Tibial nerve (tissue), 4 donors: Measurements from ENCODE around the gene DFFA. TPM values are rescaled to one million over a fixed set of nuclear protein-coding genes. Genes with fewer than 3 reads are reported as not detected.
A peak's percentile ranks its signal among the peaks of the same experiment; 100 is the strongest.

ENCODE experiments used
- DNase-seq, 2 donors: peaks; one replicate each; pipeline ENCODE4 v3.0.0-alpha.2; 2019; ENCODE audit warnings: low spot score in 2 of 2
- H3K27ac ChIP-seq, 4 donors: fragments of 200-600 bp; sonication (generic) in 3 of 4; one replicate each; pipeline ENCODE4 v1.5.1; 2017 to 2019; ENCODE audit warnings: mild to moderate bottlenecking in 1 of 4
- H3K27me3 ChIP-seq, 2 donors: fragments of 200-600 bp; sonication (generic) in 1 of 2; one replicate each; pipeline versions ENCODE4 v1.5.1 to v1.6.0; 2017 to 2019
- H3K36me3 ChIP-seq, 3 donors: fragments of 200-600 bp; sonication (generic); one replicate each; pipeline ENCODE4 v1.5.1; 2018 to 2019
- H3K4me1 ChIP-seq, 4 donors: fragments of 200-600 bp; sonication (generic) in 3 of 4; one replicate each; pipeline ENCODE4 v1.5.1; 2017 to 2019
- H3K4me3 ChIP-seq, 4 donors: fragments of 200-600 bp; sonication (generic) in 3 of 4; one replicate each; pipeline ENCODE4 v1.5.1; 2017 to 2019; ENCODE audit warnings: mild to moderate bottlenecking in 1 of 4, moderate library complexity in 1 of 4
- H3K9me3 ChIP-seq, 4 donors: fragments of 200-600 bp; sonication (generic) in 3 of 4; one replicate each; pipeline ENCODE4 v1.5.1; 2017 to 2019
- EP300 ChIP-seq, 2 donors: sonication (generic); formaldehyde crosslinking; IDR thresholded peaks; one replicate each; pipeline ENCODE4 v1.6.1; 2017; ENCODE audit warnings: antibody characterized with exemption in 2 of 2, mild to moderate bottlenecking in 1 of 2
- POLR2A ChIP-seq, 2 donors: fragments of 450-650 bp; IDR thresholded peaks; one replicate each; pipeline ENCODE4 v1.6.1; 2017; ENCODE audit warnings: antibody characterized with exemption in 2 of 2, mild to moderate bottlenecking in 2 of 2, moderate library complexity in 2 of 2
- WGBS, 2 donors: methylation state at CpG; one replicate each; pipeline ENCODE4 v1.1.5; 2018; 5-methylcytosine and 5-hydroxymethylcytosine counted together
- total RNA-seq, 4 donors: library from RNA; depleted of rRNA; stranded (reverse); fragments of >200 nt; gene quantifications; one replicate each; pipeline ENCODE4 v1.1.0, GENCODE V29; 2016
- TF ChIP-seq, protein P1 (sequence below), 5 experiments: fragments of 200-600 bp in 3 of 5; fragments of 450-650 bp in 2 of 5; sonication (generic) in 3 of 5; IDR thresholded peaks; one replicate each; pipeline ENCODE4 v1.5.1; 2016 to 2019; ENCODE audit warnings: antibody characterized with exemption in 5 of 5, mild to moderate bottlenecking in 3 of 5, moderate library complexity in 2 of 5

Gene DFFA
- total RNA-seq, 4 donors from 2014 or later: 14.9 to 19.5 (median 18.9) TPM

DNA sequence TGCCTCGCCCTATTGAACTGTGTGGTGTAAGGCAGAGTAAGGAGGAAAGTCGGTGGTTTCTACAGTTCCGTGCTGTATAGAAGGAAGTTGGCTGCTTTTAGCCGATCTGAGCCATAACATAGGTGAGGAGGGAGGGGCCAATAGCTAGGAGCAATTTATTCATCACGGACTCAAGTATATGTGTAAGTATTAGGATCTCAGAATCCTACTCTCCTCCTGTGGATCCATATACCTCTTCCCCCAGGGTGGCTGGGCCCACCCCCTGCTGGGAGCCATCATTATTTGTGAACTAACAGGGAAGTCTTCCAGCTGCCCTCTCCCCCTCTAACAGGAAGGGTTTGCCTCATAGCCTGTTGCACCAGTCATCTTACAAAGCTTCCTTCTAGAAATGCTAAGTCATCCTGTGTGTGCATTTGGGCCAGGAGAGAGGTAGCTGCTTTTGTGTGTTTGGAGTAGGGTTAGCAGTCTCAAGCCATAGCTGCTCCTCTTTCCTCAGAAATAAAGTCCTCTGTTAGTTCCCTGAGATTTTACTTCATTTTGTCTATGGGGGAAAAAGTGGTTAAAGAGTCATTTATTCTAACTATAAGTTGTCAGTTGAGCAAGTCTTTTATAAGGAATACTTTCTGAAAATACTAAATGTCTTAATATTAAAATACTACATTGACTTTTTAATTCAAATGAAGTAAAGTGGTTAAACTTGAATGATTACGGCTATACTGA is 57.0 kb downstream of the DFFA start:
- Histone ChIP-seq H3K36me3 (peaks cover 0 to 98% (median 26%) of the 10 kb centered on the region in 3 donors), H3K4me1 (no peaks in the 10 kb centered on the region), H3K27me3 (no peaks in the 10 kb centered on the region), H3K27ac (no peak overlapping the region), H3K4me3 (no peak overlapping the region), H3K9me3 (no peaks in the 10 kb centered on the region)
- peak in 1 of 2 donors; percentile 20 for DNase-seq
- TF ChIP-seq EP300 (IDR thresholded peaks at IDR 0.05): peak in 1 of 2 donors; percentile 28
- TF ChIP-seq, protein P1, sequence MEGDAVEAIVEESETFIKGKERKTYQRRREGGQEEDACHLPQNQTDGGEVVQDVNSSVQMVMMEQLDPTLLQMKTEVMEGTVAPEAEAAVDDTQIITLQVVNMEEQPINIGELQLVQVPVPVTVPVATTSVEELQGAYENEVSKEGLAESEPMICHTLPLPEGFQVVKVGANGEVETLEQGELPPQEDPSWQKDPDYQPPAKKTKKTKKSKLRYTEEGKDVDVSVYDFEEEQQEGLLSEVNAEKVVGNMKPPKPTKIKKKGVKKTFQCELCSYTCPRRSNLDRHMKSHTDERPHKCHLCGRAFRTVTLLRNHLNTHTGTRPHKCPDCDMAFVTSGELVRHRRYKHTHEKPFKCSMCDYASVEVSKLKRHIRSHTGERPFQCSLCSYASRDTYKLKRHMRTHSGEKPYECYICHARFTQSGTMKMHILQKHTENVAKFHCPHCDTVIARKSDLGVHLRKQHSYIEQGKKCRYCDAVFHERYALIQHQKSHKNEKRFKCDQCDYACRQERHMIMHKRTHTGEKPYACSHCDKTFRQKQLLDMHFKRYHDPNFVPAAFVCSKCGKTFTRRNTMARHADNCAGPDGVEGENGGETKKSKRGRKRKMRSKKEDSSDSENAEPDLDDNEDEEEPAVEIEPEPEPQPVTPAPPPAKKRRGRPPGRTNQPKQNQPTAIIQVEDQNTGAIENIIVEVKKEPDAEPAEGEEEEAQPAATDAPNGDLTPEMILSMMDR (IDR thresholded peaks at IDR 0.05): no peak
- WGBS, 2 donors: 79 to 83% methylated on average over 6 of the region's 6 CpGs

DNA sequence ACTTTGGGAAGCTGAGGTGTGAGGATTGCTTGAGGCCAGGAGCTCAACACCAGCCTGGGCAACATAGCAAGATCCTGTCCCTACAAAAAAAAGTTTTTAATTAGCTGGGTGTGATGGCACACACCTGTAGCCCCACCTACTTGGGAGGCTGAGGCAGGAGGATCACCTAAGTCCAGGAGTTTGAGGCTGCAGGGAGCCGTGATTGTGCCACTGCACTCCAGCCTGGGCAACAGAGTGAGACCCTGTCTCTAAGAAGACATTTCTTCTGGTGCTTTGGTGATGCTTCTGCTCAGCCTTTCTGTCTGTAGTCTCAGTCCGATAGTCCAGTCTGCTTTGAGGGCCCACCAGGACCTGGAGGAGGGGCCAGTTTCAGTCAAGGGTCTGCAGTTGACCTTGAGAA is 65.1 kb downstream of the DFFA start:
- 90 to 97% methylated on average over 2 of the region's 2 CpGs for WGBS, 2 donors
- H3K36me3 ChIP-seq: peaks cover 4 to 97% (median 32%) of the 10 kb centered on the region in 3 donors
- H3K9me3 ChIP-seq: no peaks in the 10 kb centered on the region
- TF ChIP-seq POLR2A (IDR thresholded peaks at IDR 0.05): no peak
- TF ChIP-seq EP300 (IDR thresholded peaks at IDR 0.05): no peak
- TF ChIP-seq, protein P1 (IDR thresholded peaks at IDR 0.05): no peak
- H3K4me3 ChIP-seq: no peak overlapping the region
- no peaks in the 10 kb centered on the region for H3K4me1 ChIP-seq
- H3K27me3 ChIP-seq: no peaks in the 10 kb centered on the region
- DNase-seq: no peak
- H3K27ac ChIP-seq: no peak overlapping the region

Other genes with a start within 250 kb of the DFFA start
- gene PGD, start 73.5 kb downstream of the DFFA start, total RNA-seq: 100 to 1,000 TPM in 1 of 4 donors, 10 to 100 TPM in 3; 54.5 to 160 (median 67.5) TPM
- gene CENPS, start 42.1 kb downstream of the DFFA start, total RNA-seq: 10 to 100 TPM in 2 of 4 donors, 1 to 10 TPM in 2; 3.3 to 15.3 (median 8.6) TPM
- gene CORT, start 22.5 kb downstream of the DFFA start, total RNA-seq: 1 to 10 TPM in 1 of 4 donors, not detected in 3; 1.7 TPM
- 10 to 100 TPM; 14.4 to 21.8 (median 18.2) TPM for gene PEX14, start 2.4 kb upstream of the DFFA start, total RNA-seq